ENCODE data around the gene MANEAL.

Gene MANEAL

DNA sequence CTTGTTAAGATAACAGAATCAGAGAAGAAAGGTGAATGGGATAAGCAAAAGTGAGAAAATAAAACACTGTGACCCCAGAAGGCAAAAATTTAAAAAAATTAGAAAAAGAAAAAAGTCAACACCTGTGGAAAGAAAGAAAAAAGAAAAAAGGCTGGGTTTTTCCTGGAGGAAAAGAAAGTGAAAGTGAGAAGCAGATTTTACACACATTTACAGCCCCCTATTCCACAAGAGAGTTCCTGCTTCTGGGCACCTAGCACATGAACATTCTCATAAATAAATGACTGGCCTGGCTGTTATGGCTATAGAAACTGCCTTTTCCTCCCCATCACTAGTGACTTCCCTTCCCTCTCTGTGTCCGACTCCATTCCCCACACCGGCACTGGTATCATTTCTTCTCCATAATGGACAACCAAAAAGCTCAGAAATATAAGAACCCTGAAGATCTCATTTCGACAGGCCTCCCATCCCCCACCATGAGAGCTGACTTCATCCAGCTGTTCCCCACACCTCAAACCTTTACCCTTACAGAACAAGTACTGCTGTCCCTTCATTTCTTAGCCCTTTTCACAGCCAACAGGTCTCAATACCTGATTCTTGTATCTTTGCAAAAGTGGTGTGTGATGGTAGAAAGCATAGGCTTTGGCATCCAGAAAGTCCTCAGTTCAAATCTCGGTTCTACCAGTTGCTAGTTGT is 53.1 kb downstream of the MANEAL start:
- H3K27me3 ChIP-seq (ENCODE audit: insufficient read depth, poor library complexity, severe bottlenecking), result no peaks in the 10 kb centered on the region
- TF ChIP-seq SPI1 (IDR thresholded peaks at IDR 0.05; ENCODE audit: borderline replicate concordance, low read depth) (no peak), GABPA (IDR thresholded peaks at IDR 0.05; ENCODE audit: low read depth) (no peak), REST (IDR thresholded peaks at IDR 0.05; ENCODE audit: insufficient replicate concordance, low read depth) (no peak), POLR2AphosphoS5 (IDR thresholded peaks at IDR 0.05; ENCODE audit: low read depth) (no peak)
- TF ChIP-seq, protein P1, sequence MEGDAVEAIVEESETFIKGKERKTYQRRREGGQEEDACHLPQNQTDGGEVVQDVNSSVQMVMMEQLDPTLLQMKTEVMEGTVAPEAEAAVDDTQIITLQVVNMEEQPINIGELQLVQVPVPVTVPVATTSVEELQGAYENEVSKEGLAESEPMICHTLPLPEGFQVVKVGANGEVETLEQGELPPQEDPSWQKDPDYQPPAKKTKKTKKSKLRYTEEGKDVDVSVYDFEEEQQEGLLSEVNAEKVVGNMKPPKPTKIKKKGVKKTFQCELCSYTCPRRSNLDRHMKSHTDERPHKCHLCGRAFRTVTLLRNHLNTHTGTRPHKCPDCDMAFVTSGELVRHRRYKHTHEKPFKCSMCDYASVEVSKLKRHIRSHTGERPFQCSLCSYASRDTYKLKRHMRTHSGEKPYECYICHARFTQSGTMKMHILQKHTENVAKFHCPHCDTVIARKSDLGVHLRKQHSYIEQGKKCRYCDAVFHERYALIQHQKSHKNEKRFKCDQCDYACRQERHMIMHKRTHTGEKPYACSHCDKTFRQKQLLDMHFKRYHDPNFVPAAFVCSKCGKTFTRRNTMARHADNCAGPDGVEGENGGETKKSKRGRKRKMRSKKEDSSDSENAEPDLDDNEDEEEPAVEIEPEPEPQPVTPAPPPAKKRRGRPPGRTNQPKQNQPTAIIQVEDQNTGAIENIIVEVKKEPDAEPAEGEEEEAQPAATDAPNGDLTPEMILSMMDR (IDR thresholded peaks at IDR 0.05; ENCODE audit: insufficient read depth, low read length), result no peak

DNA sequence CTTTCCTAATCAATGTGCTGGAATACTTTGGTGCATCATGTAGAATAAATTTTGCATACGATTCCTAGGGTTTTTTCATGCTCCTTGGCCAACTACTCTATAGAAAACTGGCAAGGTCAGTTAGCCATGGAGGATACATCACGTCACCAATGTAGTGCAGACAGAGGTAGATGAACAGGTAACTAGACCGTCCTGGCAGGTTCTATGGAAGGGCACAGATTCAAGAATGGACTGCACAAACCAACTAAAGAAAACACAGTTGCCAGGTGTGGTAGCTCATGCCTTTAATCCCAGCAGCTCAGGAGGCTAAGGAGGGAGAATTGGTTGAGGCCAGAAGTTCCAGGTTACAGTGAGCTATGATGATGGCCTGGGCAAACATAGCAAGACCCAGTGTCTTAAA is 55.8 kb downstream of the MANEAL start:
- H3K27me3 ChIP-seq (ENCODE audit: insufficient read depth, poor library complexity, severe bottlenecking), result no peaks in the 10 kb centered on the region
- H3K27ac ChIP-seq (replicated peaks), result peak overlapping the region; percentile 86
- no peak overlapping the region for H3K4me3 ChIP-seq (replicated peaks; ENCODE audit: insufficient read depth, low read length)
- no peak for TF ChIP-seq GABPA (IDR thresholded peaks at IDR 0.05; ENCODE audit: low read depth)
- no peak for DNase-seq (ENCODE audit: low read depth in 1 of 2, low spot score in 1 of 2)

More for the DNA sequence above, 53.1 kb downstream of the MANEAL start:
- peak overlapping the region; percentile 86 for H3K27ac ChIP-seq (replicated peaks)
- DNase-seq (ENCODE audit: low read depth in 1 of 2, low spot score in 1 of 2), result peak in 1 of 2 experiments; percentile 31
- H3K4me3 ChIP-seq (replicated peaks; ENCODE audit: insufficient read depth, low read length), result no peak overlapping the region

- DNase-seq (ENCODE audit: low read depth in 1 of 2, low spot score in 1 of 2), result peak; percentile 53 to 79
- Histone ChIP-seq H3K4me3 (replicated peaks; ENCODE audit: insufficient read depth, low read length) (peak overlapping the region; percentile 13), H3K27ac (replicated peaks) (peak overlapping the region; percentile 86), H3K27me3 (ENCODE audit: insufficient read depth, poor library complexity, severe bottlenecking) (no peaks in the 10 kb centered on the region)
- TF ChIP-seq, protein P1 (IDR thresholded peaks at IDR 0.05; ENCODE audit: insufficient read depth, low read length), result no peak
- TF ChIP-seq POLR2AphosphoS5 (IDR thresholded peaks at IDR 0.05; ENCODE audit: low read depth) (no peak), SPI1 (IDR thresholded peaks at IDR 0.05; ENCODE audit: borderline replicate concordance, low read depth) (no peak), REST (IDR thresholded peaks at IDR 0.05; ENCODE audit: insufficient replicate concordance, low read depth) (no peak), GABPA (IDR thresholded peaks at IDR 0.05; ENCODE audit: low read depth) (no peak)
Measured at GRCh38 chr1:37850352-37850955, 56.8 kb downstream of the MANEAL start.
